Measurements from ENCODE around the gene ACO2.

Gene ACO2

GRCh38 chr22:41488596-41489385, 19.9 kb downstream of the ACO2 start:
- no peak for DNase-seq (ENCODE audit: low spot score)

- DNase-seq (ENCODE audit: low spot score), result no peak
These were observed 22.6 kb downstream of the ACO2 start for GRCh38 chr22:41491374-41492100.

GRCh38 chr22:41498303-41498835, 29.5 kb downstream of the ACO2 start:
- no peak for DNase-seq (ENCODE audit: low spot score)

GRCh38 chr22:41499624-41500280, 30.8 kb downstream of the ACO2 start:
- DNase-seq (ENCODE audit: low spot score), result peak; percentile 73

- no peak for DNase-seq (ENCODE audit: low spot score)
These were observed 31.4 kb downstream of the ACO2 start for GRCh38 chr22:41500303-41500702.

- DNase-seq (ENCODE audit: low spot score), result peak; percentile 49
These were observed 32.3 kb downstream of the ACO2 start for GRCh38 chr22:41501209-41501608.

GRCh38 chr22:41504397-41504796, 35.5 kb downstream of the ACO2 start:
- peak; percentile 55 for DNase-seq (ENCODE audit: low spot score)

- DNase-seq (ENCODE audit: low spot score), result no peak
These were observed 35.9 kb downstream of the ACO2 start for GRCh38 chr22:41504816-41505215.

GRCh38 chr22:41505511-41506220, 36.7 kb downstream of the ACO2 start:
- no peak for DNase-seq (ENCODE audit: low spot score)

- DNase-seq (ENCODE audit: low spot score), result peak; percentile 70
These were observed 38.6 kb downstream of the ACO2 start for GRCh38 chr22:41507330-41508063.

GRCh38 chr22:41508770-41509170, 39.9 kb downstream of the ACO2 start:
- DNase-seq (ENCODE audit: low spot score), result peak; percentile 42

GRCh38 chr22:41511521-41511968, 42.6 kb downstream of the ACO2 start:
- DNase-seq (ENCODE audit: low spot score), result peak; percentile 81

- DNase-seq (ENCODE audit: low spot score), result peak; percentile 31
These were observed 43.7 kb downstream of the ACO2 start for GRCh38 chr22:41512421-41513194.

GRCh38 chr22:41513391-41513790, 44.5 kb downstream of the ACO2 start:
- peak; percentile 63 for DNase-seq (ENCODE audit: low spot score)

GRCh38 chr22:41516462-41516861, 47.5 kb downstream of the ACO2 start:
- DNase-seq (ENCODE audit: low spot score), result no peak

GRCh38 chr22:41517172-41518047, 48.5 kb downstream of the ACO2 start:
- DNase-seq (ENCODE audit: low spot score), result peak; percentile 87

- DNase-seq (ENCODE audit: low spot score), result no peak
These were observed 49.1 kb downstream of the ACO2 start for GRCh38 chr22:41518048-41518347.

- DNase-seq (ENCODE audit: low spot score), result peak; percentile 24
These were observed 52.2 kb downstream of the ACO2 start for GRCh38 chr22:41521126-41521525.

- no peak for DNase-seq (ENCODE audit: low spot score)
These were observed 53.9 kb downstream of the ACO2 start for GRCh38 chr22:41522813-41523212.
